KOPT-K1 (cell line): ENCODE measurements around the gene AP3S1.

ENCODE experiments used
- H3K27ac ChIP-seq: fragments of 200-600 bp; sonication (generic); 2 replicates; pipeline ENCODE4 v1.5.1; 2016; ENCODE audit warnings: antibody characterized with exemption, mild to moderate bottlenecking, low read depth, low read length; ENCODE audit not compliant: poor library complexity, severe bottlenecking
- H3K36me3 ChIP-seq: fragments of 200-600 bp; sonication (generic); 2 replicates; pipeline ENCODE4 v1.5.1; 2017; ENCODE audit warnings: antibody characterized with exemption, mild to moderate bottlenecking, low read length, moderate library complexity; ENCODE audit not compliant: insufficient read depth
- H3K9me3 ChIP-seq: fragments of 200-600 bp; sonication (generic); 2 replicates; pipeline ENCODE4 v1.5.1; 2017; ENCODE audit warnings: antibody characterized with exemption, low read length, mild to moderate bottlenecking; ENCODE audit not compliant: insufficient read depth, poor library complexity, severe bottlenecking

Gene AP3S1

GRCh38 chr5:115961381-115962238, 119.9 kb downstream of the AP3S1 start:
- peaks cover 16% of the 10 kb centered on the region for H3K9me3 ChIP-seq
- no peaks in the 10 kb centered on the region for H3K36me3 ChIP-seq
- H3K27ac ChIP-seq: no peak overlapping the region

- Histone ChIP-seq H3K27ac (no peak within 1 kb of the TSS), H3K9me3 (peaks cover 16% of the 10 kb centered on the region), H3K36me3 (no peaks in the 10 kb centered on the region)
Observed at GRCh38 chr5:115962239-115962564, 120.5 kb downstream of the AP3S1 start, which contains the start of gene LVRN. LVRN (plus strand) TSS chr5:115962475; CDS start chr5:115962618, 143 bp downstream.

- peaks cover 16% of the 10 kb centered on the region for H3K9me3 ChIP-seq
- H3K36me3 ChIP-seq: no peaks in the 10 kb centered on the region
- no peak overlapping the region for H3K27ac ChIP-seq
Observed at GRCh38 chr5:115962565-115963402, 121.0 kb downstream of the AP3S1 start.

GRCh38 chr5:115963566-115963965, 121.8 kb downstream of the AP3S1 start:
- no peak overlapping the region for H3K27ac ChIP-seq
- peaks cover 16% of the 10 kb centered on the region for H3K9me3 ChIP-seq
- H3K36me3 ChIP-seq: no peaks in the 10 kb centered on the region
